GM21619 (cell line): ENCODE data around the gene PNPLA6.
A peak's percentile ranks its signal among the peaks of the same experiment; 100 is the strongest.
"Not testable (repeated sequence)": the region's sequence is repeated elsewhere in the genome, so short reads cannot be mapped to it uniquely, and the experiment has no call there.

Experiments used
- ATAC-seq: cut with Tn5 transposase; IDR thresholded peaks from one replicate; pipeline ENCODE4 v1.9.1; 2021; ENCODE audit not compliant: unreplicated experiment

The PNPLA6 gene

DNA sequence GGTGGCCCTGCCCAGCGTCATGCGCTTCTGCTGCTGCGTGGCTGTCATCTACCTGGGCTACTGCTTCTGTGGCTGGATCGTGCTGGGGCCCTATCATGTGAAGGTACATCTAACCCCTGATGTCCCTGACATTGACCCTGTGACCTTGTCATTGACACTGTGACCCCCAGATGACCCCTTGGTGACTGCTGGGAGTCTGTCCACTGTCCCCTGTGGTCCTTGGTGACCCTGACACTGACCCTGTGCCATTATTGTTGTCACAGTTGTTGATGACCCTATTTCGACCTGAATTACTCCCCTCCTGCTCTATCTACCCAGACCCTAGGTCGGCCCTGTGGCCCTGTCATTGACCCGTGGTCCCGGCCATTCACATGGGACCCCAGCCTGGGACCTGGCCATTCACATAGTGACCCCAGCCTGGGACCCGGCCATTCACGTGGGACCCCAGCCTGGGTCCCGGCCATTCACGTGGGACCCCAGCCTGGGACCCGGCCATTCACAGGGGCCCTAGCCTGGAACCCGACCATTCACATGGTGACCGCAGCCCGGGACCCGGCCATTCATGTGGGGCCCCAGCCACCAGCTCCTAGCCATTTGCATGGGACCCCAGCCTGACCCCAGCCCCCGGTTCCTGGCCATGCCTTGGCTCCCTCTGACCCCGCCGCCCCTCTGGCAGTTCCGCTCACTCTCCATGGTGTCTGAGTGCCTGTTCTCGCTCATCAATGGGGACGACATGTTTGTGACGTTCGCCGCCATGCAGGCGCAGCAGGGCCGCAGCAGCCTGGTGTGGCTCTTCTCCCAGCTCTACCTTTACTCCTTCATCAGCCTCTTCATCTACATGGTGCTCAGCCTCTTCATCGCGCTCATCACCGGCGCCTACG, 5.7 kb upstream of the PNPLA6 start:
- no peak for ATAC-seq

DNA sequence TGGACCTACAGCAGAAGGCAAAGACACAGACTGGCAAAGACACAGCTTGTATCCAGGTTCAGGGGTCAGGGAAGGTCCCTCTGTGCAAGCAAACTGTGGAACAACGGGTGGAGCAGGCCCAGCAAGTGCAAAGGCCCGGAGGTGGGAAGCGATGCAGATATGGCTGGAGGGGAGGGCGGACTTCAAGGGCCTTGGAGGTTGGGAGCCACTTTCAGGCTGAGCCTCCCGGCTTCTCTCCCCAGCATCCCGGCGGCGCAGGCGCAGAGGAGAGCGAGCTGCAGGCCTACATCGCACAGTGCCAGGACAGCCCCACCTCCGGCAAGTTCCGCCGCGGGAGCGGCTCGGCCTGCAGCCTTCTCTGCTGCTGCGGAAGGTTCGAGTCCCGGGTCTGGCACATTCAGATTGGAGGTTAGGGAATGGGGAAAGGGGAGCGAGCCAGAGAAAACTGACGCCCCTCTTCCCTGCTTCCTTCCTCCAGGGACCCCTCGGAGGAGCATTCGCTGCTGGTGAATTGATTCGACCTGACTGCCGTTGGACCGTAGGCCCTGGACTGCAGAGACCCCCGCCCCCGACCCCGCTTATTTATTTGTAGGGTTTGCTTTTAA, 2.1 kb upstream of the PNPLA6 start:
- no peak for ATAC-seq

DNA sequence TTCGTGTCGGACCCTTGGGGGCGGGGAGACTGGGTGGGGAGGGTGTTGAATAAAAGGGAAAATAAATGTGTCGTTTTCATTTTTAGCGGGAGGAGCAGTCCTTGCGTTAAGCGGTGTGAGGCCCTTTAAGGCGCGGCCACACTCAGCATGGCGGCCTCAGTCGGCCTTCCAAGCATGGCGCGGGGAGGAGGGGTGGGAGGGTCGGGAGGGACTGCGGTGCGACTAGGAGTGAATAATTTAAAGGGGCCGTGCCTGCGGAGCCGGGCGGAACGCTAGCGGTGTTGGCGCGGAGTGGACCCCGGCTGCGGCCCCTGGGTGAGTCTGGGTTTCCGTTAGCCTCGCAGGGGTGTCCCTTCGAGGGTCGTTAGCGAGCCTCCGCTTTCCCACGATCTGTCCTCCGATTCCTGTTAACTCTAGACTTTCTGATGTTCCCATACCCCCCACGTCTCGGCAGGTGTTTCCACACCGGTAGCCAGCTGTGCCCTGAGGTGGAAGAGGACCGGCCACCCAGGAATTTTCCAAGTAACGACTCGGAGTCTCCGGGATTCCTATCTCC, 1.5 kb upstream of the PNPLA6 start:
- ATAC-seq = no peak

DNA sequence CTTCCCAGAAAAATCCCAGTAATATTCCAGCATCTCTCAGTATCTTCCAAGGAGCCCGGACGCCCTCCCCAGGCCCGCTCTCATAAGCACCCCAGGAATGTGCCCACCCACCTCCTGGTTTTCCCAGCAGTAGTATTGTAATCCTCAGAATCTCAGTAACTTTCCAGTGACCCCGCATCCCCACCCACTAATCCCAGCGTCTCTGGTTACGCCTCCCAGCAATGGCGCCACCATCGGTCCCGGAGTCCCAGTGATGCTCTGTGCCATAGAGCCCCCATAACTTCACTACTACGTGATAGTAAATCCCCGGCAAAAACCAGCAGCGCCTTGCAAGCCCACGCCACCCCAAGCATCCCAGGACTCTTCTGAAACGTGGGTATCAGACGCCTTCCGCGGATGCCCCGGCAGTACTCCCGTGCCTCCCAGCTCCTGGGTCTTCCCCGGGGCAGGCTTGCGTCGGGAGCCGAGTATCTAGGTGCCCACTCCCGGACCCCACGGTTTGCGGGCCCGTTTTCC, 928 bp upstream of the PNPLA6 start:
- ATAC-seq = no peak

DNA sequence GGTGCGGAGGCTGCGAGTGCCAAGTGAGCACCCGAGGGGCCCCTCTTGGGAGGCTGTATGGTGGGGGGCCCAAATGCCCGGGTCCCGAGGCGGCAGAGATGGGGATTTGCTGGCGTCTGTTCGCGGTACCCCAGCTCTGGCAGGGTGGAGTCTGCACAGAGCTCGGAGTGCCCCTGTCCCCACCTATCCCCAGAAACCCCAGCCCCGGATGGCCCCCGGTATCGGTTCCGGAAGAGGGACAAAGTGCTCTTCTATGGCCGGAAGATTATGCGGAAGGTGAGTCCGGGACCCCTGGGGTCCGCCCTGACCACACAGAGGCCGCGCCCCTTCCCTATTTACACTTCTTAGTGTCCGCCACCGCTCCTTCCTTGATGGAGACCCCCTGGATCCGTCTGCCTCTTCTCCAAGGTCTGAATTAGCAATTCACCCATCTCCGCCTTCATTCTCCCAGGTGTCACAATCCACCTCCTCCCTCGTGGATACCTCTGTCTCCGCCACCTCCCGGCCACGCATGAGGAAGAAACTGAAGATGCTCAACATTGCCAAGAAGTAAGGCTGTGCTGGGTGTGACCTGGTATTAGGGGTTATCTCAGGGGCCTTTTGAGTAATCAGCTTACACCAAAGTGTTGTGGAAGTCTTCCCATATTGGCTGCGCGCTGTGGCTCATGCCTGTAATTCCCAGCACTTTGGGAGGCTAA, 630 bp downstream of the PNPLA6 start:
- peak; percentile 1 for ATAC-seq

DNA sequence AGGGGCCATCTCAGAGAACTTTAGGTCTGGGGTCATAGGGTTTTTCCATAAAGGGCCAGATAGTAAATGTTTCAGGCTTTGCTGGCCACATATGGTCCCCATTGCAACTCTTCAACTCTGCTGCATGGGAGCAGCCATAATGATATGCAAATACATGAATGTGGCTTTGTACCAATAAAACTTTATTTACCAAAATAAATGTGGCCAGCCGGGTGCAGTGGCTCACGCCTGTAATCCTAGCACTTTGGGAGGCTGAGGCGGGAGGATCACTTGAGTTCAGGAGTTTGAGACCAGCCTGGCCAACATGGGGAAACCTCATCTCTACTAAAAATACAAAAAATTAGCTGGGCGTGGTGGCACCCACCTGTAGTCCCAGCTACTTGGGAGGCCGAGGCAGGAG, 3.5 kb downstream of the PNPLA6 start:
- ATAC-seq = not testable (repeated sequence)

DNA sequence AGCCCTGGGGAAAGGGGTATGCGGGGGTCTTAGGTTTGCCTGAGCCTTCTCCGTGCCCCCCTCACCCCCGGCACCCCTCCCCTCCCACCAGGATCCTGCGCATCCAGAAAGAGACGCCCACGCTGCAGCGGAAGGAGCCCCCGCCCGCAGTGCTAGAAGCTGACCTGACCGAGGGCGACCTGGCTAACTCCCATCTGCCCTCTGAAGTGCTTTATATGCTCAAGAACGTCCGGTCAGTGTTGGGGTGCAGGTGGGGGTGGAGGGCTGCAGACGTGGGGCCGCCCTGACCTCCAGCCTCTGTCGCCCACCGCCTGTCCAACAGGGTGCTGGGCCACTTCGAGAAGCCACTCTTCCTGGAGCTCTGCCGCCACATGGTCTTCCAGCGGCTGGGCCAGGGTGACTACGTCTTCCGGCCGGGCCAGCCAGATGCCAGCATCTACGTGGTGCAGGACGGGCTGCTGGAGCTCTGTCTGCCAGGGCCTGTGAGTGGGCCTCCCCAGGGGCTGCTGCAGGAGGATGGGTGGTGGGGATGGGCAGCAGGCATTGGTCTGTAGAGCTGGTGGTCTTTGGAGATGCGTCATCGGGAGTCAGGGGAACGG, 4.4 kb downstream of the PNPLA6 start:
- no peak for ATAC-seq

DNA sequence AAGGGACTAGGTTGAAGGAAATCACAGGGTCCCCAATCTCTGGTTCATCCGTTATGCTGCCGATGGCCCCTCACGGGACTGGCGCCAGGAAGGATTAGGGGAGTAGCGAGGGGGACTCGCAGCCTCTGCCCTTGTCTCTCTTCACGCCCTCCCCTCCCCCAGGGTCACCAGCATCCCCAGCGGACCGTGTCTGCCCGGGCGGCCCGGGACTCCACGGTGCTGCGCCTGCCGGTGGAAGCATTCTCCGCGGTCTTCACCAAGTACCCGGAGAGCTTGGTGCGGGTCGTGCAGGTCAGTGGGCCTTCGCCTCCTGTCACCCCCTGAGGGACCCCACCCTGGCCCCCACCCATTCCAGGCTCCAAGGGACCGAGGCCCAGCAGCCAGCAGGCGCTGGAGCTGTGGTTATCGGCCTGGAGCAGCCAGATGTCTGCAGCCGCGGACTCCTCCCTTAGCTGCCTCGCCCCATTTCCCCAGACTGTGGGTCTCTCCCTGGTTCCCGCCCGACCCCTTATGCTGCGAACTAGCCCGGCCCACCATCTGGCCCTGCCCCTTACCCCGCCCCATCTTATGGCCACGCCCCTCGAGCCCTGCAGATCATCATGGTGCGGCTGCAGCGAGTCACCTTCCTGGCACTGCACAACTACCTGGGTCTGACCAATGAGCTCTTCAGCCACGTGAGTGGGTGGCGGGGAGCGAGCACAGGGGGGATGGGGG, 5.4 kb downstream of the PNPLA6 start:
- no peak for ATAC-seq

DNA sequence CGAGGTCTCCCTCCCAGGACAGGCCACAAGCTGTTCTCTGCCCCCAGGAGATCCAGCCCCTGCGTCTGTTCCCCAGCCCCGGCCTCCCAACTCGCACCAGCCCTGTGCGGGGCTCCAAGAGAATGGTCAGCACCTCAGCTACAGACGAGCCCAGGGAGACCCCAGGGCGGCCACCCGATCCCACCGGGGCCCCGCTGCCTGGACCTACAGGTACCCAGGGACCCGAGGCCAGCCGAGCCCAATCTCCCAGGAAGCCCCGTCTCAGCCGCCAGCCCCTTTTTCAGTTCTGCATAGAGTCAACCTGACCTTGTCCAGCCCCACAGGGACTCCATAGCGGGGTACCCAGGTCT, 5.9 kb downstream of the PNPLA6 start:
- ATAC-seq = no peak

DNA sequence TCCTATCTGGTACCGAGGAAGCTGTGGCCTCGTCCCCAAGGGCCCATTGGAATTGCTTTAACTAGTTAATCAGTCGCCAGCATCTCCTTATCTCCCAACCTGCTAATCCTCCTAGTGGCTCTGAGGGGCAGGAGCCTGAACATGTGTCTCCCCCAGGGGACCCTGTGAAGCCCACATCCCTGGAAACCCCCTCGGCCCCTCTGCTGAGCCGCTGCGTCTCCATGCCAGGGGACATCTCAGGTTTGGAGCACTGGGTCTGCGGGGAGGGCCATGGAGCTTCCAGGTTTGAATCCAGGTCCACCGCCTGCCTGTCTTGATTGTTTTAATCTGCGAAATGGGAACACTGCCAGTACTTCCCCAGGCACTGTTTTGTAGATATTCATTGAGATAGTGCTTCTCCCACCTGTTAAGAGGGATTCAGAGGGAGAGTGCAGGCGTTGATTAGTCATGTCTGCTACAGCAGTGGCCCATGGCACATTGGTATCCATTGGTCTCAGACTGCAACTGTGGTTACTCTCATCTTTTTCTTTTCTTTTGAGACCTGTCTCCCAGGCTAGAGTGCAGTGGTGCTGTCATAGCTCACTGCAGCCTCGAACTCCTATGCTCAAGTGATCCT, 6.4 kb downstream of the PNPLA6 start:
- ATAC-seq = no peak

DNA sequence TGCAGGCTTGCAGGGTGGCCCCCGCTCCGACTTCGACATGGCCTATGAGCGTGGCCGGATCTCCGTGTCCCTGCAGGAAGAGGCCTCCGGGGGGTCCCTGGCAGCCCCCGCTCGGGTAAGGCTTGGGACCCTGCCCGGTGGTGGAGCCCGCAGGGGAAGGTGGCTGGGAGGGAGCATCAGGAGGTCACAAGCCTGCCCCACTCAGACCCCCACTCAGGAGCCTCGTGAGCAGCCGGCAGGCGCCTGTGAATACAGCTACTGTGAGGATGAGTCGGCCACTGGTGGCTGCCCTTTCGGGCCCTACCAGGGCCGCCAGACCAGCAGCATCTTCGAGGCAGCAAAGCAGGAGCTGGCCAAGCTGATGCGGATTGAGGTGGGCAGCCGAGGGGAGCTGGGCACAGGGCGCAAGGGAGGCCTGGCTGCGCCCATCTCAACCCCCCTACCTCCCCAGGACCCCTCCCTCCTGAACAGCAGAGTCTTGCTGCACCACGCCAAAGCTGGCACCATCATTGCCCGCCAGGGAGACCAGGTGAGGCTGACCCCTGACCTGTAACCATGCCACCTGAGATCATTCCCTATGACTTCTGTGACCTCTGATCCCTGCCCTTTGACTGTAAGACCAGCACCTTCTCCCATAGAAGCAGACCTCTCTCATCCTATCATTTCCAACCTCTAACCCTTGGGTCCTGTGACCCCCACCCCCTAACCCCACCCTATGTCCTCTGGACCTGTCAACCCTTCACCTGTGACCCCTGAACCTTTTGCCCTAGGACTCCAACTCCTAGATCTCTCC, 7.2 kb downstream of the PNPLA6 start:
- no peak for ATAC-seq

DNA sequence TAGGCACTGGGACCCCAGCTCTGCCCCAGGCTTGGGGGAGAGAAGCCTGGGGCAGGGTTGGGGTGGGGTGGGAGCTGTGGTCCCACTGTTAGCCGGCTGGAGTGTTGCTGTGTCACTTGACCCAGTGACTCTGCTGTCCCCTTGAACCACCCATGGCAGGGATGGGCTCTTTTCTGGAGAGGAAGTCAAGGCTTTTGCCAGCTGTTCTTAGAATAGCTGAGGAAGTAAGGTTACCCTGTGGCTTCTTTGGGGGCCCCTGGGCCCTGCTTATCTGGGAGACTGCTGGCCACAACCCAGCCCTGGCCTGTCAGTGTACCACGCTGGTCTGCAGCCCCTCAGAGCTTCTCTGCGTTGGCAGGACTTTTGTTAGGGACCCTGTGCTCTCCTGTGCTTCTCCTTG, 9.1 kb downstream of the PNPLA6 start:
- no peak for ATAC-seq

DNA sequence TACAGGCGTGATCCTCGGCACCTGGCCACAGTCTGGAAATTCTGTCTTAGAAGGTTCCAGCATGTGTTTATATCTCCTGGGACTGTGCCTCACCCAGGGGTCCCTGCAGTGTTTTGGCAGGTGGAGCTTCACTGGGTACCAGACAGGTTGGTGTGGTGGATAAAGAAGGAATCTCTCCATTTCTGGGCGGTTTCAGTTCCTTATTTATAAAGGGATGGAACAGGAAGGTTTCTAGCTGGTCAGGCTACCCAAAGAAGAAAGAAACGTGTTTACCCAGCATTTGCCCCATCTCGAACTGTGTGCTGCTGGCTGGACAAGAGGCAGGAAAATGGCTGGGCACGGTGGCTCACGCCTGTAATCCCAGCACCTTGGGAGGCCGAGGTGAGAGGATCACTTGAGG, 9.8 kb downstream of the PNPLA6 start:
- ATAC-seq = no peak

DNA sequence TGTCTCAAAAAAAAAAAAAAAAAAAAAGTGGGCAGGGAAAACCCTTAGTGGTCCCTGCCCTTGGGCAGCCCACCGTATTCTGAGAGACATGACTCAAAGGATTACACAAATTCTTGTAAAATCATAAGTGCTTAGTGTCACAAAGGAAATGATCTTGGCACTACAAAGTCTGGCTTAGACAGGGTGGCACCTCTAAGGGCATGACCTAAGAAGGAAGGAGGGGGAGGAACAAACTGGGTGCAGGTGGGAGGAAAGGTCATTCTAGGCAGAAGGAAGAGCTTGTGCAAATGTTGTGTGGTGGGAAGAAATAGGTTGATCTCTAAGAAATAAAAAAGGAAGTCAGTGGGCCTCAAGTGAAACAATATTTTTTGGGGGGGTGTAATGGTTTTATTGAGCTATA, 10.4 kb downstream of the PNPLA6 start:
- no peak for ATAC-seq

DNA sequence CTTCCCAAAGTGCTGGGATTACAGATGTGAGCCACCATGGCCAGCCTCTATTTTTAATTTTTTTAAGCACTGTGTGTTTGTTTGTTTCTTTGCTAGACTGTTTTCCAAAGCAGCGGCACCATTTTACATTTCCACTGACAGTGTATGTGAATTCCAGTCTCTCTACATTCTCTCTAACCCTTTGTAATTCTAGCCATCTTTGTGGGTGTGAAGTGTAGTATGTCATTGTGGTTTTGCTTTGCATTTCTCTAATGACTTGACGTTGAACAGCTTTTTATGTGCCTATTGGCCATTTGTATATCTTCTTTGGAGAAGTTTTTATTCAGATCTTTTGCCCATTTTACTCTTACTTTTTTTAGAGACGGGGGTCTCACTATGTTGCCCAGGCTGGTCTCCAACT, 11.6 kb downstream of the PNPLA6 start:
- no peak for ATAC-seq

DNA sequence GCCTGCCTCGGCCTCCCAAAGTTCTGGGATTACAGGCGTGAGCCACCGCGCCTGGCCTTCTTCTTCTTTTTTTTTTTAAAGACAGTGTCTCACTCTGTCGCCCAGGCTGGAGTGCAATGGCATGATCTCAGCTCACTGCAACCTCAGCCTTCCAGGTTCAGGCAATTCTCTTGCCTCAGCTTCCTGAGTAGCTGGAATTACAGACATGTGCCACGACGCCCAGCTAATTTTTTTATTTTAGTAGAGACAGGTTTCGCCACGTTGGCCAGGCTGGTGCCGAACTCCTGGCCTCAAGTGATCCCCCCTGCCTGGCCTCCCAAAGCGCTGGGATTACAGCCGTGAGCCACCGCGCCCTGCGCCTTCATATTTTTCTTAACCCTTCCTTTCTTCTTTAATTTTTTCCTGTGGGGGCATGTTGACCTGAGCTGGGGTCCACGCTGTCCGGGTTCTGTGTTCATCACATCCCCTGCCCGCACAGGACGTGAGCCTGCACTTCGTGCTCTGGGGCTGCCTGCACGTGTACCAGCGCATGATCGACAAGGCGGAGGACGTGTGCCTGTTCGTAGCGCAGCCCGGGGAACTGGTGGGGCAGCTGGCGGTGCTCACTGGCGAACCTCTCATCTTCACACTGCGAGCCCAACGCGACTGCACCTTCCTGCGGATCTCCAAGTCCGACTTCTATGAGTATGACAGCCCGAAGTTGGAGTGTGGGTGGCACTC, 14.1 kb downstream of the PNPLA6 start:
- ATAC-seq = no peak

DNA sequence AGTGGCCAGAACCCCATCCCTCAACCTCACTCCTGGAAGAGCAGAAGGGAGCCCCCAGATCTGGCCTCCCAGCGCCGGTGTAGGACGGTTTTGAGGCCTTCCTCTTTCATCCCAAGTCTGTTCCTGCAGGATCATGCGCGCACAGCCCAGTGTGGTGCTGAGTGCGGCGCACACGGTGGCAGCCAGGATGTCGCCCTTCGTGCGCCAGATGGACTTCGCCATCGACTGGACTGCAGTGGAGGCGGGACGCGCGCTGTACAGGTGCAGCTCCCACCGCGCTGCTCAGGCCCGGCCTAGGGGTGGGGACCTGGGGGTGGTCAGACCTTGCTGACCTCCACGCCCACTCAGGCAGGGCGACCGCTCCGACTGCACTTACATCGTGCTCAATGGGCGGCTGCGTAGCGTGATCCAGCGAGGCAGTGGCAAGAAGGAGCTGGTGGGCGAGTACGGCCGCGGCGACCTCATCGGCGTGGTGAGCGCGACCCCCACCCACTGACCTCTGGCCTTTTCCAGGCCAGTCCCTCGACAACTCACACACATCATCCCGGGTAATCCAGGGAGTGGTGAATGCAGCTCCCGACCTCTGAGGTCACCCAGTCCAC, 14.8 kb downstream of the PNPLA6 start:
- ATAC-seq = no peak

DNA sequence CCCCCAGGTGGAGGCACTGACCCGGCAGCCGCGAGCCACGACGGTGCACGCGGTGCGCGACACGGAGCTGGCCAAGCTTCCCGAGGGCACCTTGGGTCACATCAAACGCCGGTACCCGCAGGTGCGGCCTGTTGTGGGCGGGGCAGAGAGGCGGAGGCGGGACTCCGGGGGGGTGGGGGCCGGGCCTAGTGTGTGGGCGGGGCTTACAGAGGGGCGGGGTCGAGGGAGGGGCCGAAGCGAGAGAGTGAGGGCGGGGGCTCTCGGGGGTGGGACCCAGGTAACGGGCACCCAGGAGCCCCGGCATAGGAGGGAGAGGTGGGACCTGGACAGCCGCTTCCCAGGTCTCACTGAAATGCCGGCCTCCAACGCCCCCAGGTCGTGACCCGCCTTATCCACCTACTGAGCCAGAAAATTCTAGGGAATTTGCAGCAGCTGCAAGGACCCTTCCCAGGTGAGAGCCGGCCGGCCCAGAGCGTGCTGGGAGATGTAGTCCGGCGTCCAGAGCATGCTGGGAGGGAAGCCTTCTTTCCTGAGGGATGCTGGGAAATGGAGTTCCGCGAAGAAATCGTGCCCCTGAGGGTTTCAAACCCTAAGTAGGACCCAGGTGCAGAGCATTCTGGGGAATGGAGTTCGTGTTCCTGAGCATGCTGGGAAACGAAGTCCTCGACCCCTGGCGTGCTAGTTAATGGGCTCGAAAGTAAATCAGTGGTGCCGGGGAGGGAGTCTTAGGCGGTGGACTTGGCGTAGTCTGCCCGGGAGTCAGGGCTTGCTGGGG, 15.7 kb downstream of the PNPLA6 start:
- ATAC-seq = no peak
